ENCODE measurements around the gene IL17C. TPM values are rescaled to one million over a fixed set of nuclear protein-coding genes. Genes with fewer than 3 reads are reported as not detected.

Gene IL17C
- total and polyA plus RNA-seq, 3 donors from 2014 or later, result 0.75 to 1.5 (median 0.99) TPM

DNA sequence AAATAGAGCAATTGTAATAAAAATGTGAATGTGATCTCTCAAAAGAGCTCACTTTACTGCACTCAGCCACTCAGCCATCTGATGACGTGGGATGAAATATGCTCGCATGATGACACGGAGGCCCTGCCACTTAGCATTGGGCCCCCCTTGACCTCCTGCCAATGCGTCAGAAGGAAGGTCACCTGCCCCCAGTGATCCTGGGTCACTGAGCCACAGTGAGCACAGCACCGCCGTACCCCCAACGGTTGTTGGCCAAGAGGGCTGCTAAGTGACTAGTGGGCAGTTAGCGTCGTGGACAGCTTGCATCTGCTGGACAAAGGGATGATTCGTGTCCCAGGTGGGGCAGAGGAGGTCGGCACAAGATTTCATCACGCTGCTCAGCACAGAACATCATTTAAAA lies 45.3 kb upstream of the IL17C start:
- no peaks in the 10 kb centered on the region for H3K27me3 ChIP-seq
- DNase-seq, result no peak
- no peak overlapping the region for H3K27ac ChIP-seq
- no peak overlapping the region for H3K4me3 ChIP-seq
- WGBS, 2 donors, result 90 to 94% methylated on average over 12 of the region's 12 CpGs
- no peaks in the 10 kb centered on the region for H3K9me3 ChIP-seq
- no peaks in the 10 kb centered on the region for H3K36me3 ChIP-seq (ENCODE audit: low read depth, missing control alignments)
- intact Hi-C loops (cut with DNase I; ENCODE audit: low total_unique reads), result no loop called here
- TF ChIP-seq POLR2A (IDR thresholded peaks at IDR 0.05), result no peak
- TF ChIP-seq, protein P1, sequence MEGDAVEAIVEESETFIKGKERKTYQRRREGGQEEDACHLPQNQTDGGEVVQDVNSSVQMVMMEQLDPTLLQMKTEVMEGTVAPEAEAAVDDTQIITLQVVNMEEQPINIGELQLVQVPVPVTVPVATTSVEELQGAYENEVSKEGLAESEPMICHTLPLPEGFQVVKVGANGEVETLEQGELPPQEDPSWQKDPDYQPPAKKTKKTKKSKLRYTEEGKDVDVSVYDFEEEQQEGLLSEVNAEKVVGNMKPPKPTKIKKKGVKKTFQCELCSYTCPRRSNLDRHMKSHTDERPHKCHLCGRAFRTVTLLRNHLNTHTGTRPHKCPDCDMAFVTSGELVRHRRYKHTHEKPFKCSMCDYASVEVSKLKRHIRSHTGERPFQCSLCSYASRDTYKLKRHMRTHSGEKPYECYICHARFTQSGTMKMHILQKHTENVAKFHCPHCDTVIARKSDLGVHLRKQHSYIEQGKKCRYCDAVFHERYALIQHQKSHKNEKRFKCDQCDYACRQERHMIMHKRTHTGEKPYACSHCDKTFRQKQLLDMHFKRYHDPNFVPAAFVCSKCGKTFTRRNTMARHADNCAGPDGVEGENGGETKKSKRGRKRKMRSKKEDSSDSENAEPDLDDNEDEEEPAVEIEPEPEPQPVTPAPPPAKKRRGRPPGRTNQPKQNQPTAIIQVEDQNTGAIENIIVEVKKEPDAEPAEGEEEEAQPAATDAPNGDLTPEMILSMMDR (IDR thresholded peaks at IDR 0.05), result no peak
- H3K4me1 ChIP-seq, result no peaks in the 10 kb centered on the region

DNA sequence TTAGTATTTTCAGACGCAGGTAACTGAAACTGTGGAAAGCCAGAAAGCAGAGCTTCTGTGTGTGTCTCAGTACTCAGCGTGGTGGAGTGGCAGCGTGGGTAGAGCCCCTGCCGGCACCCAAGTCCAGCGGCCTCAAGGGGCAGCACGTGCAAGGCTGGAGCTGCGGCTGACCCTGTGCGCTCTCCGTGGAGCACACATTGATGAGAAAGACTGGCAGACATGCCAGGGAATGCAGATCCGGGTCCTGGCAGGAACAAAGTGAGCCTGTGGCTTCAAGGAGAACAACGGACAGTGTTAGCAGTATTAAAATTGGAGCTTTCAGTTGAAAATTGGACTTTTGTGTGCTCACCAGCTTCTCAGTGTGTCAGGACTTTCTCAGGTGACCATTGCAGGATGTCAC lies 44.9 kb upstream of the IL17C start:
- Histone ChIP-seq H3K27me3 (no peaks in the 10 kb centered on the region), H3K4me1 (no peaks in the 10 kb centered on the region), H3K9me3 (no peaks in the 10 kb centered on the region), H3K36me3 (ENCODE audit: low read depth, missing control alignments) (no peaks in the 10 kb centered on the region), H3K27ac (no peak overlapping the region), H3K4me3 (no peak overlapping the region)
- TF ChIP-seq, protein P1 (IDR thresholded peaks at IDR 0.05), result no peak
- intact Hi-C loops (cut with DNase I; ENCODE audit: low total_unique reads), result no loop called here
- 77 to 86% methylated on average over 11 of the region's 11 CpGs for WGBS, 2 donors
- DNase-seq, result no peak

DNA sequence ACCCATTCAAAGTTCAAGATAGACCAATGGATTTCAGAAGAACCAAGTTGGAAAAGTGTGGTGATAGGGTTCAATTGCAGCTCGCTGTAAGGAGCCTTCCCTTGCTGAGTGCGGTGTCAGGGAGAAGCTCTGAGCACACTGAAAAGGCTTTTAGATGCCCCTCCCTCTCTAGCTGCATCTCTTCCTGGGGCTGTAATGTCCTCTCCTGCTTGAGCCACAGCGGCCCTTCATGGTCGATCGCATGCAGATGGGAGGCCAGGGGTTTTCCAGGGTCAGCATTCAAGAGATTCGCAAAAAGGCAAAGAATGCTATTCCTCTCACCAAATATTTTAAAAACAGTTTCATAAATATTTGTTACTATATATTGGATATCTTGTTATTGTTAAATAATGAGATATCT lies 44.5 kb upstream of the IL17C start:
- intact Hi-C loops (cut with DNase I; ENCODE audit: low total_unique reads), result no loop called here
- H3K36me3 ChIP-seq (ENCODE audit: low read depth, missing control alignments), result no peaks in the 10 kb centered on the region
- H3K4me3 ChIP-seq, result no peak overlapping the region
- H3K27ac ChIP-seq, result no peak overlapping the region
- no peaks in the 10 kb centered on the region for H3K4me1 ChIP-seq
- TF ChIP-seq, protein P1 (IDR thresholded peaks at IDR 0.05), result no peak
- no peak for TF ChIP-seq POLR2A (IDR thresholded peaks at IDR 0.05)
- DNase-seq, result no peak
- 88 to 93% methylated on average over 6 of the region's 6 CpGs for WGBS, 2 donors
- no peaks in the 10 kb centered on the region for H3K9me3 ChIP-seq
- H3K27me3 ChIP-seq, result no peaks in the 10 kb centered on the region

DNA sequence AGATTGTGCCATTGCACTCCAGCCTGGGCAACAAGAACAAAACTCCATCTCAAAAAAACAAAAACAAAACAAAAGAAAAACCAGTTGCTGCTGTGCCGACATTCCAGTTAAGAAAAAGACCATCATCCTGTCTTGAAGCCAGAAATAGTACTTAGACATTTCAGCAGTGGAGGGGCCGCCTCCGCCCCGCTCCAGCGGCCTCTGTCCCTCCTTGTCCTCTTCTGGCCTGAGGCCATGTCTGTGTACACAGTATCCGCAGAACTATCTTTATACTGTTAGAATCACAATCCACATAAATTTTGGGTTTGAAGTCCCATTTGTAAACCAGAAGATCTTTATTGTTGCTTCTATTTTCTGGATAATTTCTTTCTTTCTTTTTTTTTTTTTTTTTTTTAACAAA lies 43.3 kb upstream of the IL17C start:
- WGBS, 2 donors, result 87 to 91% methylated on average over 6 of the region's 6 CpGs
- H3K27ac ChIP-seq, result no peak overlapping the region
- H3K9me3 ChIP-seq, result no peaks in the 10 kb centered on the region
- H3K4me1 ChIP-seq, result no peaks in the 10 kb centered on the region
- DNase-seq, result no peak
- no peaks in the 10 kb centered on the region for H3K36me3 ChIP-seq (ENCODE audit: low read depth, missing control alignments)
- TF ChIP-seq POLR2A (IDR thresholded peaks at IDR 0.05), result no peak
- TF ChIP-seq, protein P1 (IDR thresholded peaks at IDR 0.05), result no peak
- H3K27me3 ChIP-seq, result no peaks in the 10 kb centered on the region
- H3K4me3 ChIP-seq, result no peak overlapping the region
- intact Hi-C loops (cut with DNase I; ENCODE audit: low total_unique reads), result no loop called here

DNA sequence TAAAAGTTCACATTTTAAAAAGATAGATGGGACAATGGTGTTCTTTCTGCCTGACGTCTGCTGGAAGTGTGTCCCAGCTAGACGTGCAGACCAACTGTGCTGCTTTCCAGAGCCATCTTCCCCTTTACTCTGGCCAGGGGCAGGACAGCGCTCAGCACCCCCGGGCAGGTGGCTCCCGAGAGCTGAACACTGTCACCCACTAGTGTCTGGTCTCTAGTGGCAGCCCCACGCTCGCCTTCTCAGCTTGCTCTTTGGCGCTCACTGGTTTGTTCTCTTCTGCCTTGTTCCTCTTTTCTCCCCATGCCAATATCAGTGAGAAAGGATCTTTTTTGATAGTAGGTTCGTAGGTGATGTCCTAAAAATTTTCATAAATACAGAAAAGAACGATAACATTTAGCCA lies 42.5 kb upstream of the IL17C start:
- TF ChIP-seq, protein P1 (IDR thresholded peaks at IDR 0.05), result no peak
- no peak for TF ChIP-seq POLR2A (IDR thresholded peaks at IDR 0.05)
- Histone ChIP-seq H3K27me3 (no peaks in the 10 kb centered on the region), H3K27ac (no peak overlapping the region), H3K4me3 (no peak overlapping the region), H3K36me3 (ENCODE audit: low read depth, missing control alignments) (no peaks in the 10 kb centered on the region), H3K9me3 (no peaks in the 10 kb centered on the region), H3K4me1 (no peaks in the 10 kb centered on the region)
- WGBS, 2 donors, result 87 to 88% methylated on average over 10 of the region's 10 CpGs
- no peak for DNase-seq
- intact Hi-C loops (cut with DNase I; ENCODE audit: low total_unique reads), result no loop called here

Measured in testis (tissue), 3 donors.